Measurements from ENCODE around the gene URGCP. TPM values are rescaled to one million over a fixed set of nuclear protein-coding genes. Genes with fewer than 3 reads are reported as not detected.

Gene URGCP
- total and polyA plus RNA-seq, 8 donors: 12.1 to 27.5 (median 17.6) TPM

DNA sequence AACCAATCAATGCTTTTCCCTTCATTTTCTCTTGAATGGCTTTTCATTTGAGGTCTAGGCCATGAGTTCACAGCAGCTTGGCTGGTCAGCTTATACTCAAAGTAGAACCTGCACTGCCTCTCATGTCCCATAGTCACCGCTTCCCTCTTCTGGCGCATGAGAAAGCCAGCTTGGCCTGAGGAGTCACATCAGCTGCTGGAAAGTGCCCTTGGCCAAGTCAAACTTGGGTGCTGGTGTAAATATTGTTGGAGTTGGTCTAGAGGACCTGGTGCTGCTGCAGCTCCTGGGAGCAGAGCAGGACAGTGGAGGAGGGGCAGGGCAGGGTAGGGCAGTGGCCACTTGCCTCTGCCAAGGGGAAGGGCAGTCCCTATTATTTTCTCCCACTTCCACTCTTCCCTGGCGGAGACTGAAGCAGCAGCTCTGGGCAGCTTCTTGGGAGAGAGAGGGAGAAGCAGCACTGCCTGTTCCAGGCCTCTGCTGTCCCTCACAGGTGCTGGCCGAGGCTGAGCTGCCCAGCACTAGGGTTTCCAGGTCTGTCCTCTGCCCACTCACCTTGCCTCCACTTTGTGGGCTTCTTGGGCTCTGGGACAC lies 32.6 kb upstream of the URGCP start:
- TF ChIP-seq, protein P1, sequence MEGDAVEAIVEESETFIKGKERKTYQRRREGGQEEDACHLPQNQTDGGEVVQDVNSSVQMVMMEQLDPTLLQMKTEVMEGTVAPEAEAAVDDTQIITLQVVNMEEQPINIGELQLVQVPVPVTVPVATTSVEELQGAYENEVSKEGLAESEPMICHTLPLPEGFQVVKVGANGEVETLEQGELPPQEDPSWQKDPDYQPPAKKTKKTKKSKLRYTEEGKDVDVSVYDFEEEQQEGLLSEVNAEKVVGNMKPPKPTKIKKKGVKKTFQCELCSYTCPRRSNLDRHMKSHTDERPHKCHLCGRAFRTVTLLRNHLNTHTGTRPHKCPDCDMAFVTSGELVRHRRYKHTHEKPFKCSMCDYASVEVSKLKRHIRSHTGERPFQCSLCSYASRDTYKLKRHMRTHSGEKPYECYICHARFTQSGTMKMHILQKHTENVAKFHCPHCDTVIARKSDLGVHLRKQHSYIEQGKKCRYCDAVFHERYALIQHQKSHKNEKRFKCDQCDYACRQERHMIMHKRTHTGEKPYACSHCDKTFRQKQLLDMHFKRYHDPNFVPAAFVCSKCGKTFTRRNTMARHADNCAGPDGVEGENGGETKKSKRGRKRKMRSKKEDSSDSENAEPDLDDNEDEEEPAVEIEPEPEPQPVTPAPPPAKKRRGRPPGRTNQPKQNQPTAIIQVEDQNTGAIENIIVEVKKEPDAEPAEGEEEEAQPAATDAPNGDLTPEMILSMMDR (IDR thresholded peaks at IDR 0.05): peak in 2 of 4 donors; percentile 14 to 32
- Histone ChIP-seq H3K4me1 (peaks cover 13 to 29% (median 28%) of the 10 kb centered on the region in 3 donors), H3K36me3 (no peaks in the 10 kb centered on the region), H3K27ac (peak overlapping the region in 3 of 4 donors; percentile 54 to 73 (median 58)), H3K4me3 (no peak overlapping the region), H3K27me3 (no peaks in the 10 kb centered on the region), H3K9me3 (no peaks in the 10 kb centered on the region)
- 39 to 51% methylated on average over 4 of the region's 4 CpGs for WGBS, 2 donors
- peak; percentile 66 to 93 (median 89) for DNase-seq
- FAIRE-seq: no peak
- intact Hi-C loops (cut with DNase I): no loop called here
- ATAC-seq: peak; percentile 91 to 94 (median 92)

- no peaks in the 10 kb centered on the region for H3K27me3 ChIP-seq
- intact Hi-C loops (cut with DNase I): no loop called here
- H3K4me1 ChIP-seq: peaks cover 13 to 23% (median 22%) of the 10 kb centered on the region in 3 donors
- no peak overlapping the region for H3K4me3 ChIP-seq
- no peak for FAIRE-seq
- DNase-seq: no peak
- peak overlapping the region in 2 of 4 donors; percentile 23 to 40 for H3K27ac ChIP-seq
- no peak for ATAC-seq
- 29 to 34% methylated on average over 3 of the region's 3 CpGs for WGBS, 2 donors
- no peaks in the 10 kb centered on the region for H3K9me3 ChIP-seq
- TF ChIP-seq, protein P1 (IDR thresholded peaks at IDR 0.05): no peak
- no peaks in the 10 kb centered on the region for H3K36me3 ChIP-seq
These were observed 31.0 kb upstream of the URGCP start for GRCh38 chr7:43937444-43937843.

DNA sequence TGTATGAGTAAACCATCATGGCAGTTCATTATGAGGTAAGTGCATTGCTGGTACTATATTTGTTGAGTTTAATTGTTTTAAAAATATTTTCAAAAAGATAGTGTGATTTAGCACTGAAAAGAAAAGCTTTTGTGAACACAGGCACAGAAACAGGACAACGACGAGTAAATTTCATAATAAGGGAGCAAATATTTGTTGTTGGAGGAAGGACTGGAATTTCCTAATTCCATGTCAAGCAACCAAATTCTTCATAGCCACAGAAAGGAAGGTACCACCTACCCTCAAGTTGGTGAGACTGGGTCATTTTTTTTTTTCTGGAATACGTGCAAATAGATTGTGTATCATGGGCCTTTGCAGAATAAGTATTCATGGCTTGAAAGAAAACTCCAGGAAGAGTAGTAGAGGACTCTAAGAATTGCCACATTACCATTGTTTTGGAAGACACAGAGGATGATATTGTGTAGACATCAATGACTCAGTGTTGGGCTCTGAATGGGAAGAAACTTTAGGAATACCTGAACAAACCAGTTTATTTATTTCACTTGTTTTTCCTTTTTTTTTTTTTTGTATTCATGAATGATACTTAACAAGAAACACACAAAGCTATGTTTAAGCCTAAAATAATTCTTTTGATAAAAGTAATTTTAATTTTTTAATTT lies 27.6 kb upstream of the URGCP start:
- intact Hi-C loops (cut with DNase I): no loop called here
- TF ChIP-seq, protein P1 (IDR thresholded peaks at IDR 0.05): no peak
- H3K4me1 ChIP-seq: peaks cover 13 to 17% (median 13%) of the 10 kb centered on the region in 3 donors
- no peaks in the 10 kb centered on the region for H3K36me3 ChIP-seq
- FAIRE-seq (no peak), ATAC-seq (no peak), DNase-seq (no peak)
- no peaks in the 10 kb centered on the region for H3K27me3 ChIP-seq
- no peaks in the 10 kb centered on the region for H3K9me3 ChIP-seq
- H3K4me3 ChIP-seq: no peak overlapping the region
- no peak overlapping the region for H3K27ac ChIP-seq
- WGBS, 2 donors: 80 to 92% methylated on average over 3 of the region's 3 CpGs

GRCh38 chr7:43931346-43931745 lies 24.9 kb upstream of the URGCP start:
- no peak overlapping the region for H3K27ac ChIP-seq
- DNase-seq: no peak
- H3K36me3 ChIP-seq: no peaks in the 10 kb centered on the region
- no peaks in the 10 kb centered on the region for H3K27me3 ChIP-seq
- intact Hi-C loops (cut with DNase I): no loop called here
- H3K9me3 ChIP-seq: no peaks in the 10 kb centered on the region
- FAIRE-seq: no peak
- H3K4me1 ChIP-seq: peaks cover 0 to 9% (median 0%) of the 10 kb centered on the region in 3 donors
- no peak overlapping the region for H3K4me3 ChIP-seq
- ATAC-seq: no peak
- WGBS, 2 donors: 78 to 81% methylated on average over 7 of the region's 7 CpGs
- TF ChIP-seq, protein P1 (IDR thresholded peaks at IDR 0.05): no peak
